WTC11 (cell line): ENCODE data around the gene KCND3.

ENCODE experiments used
- JAZF1 ChIP-seq: fragments of 250-450 bp; sonication (Bioruptor Pico); IDR thresholded peaks from 2 replicates; pipeline ENCODE4 v1.9.0; 2021; ENCODE audit warnings: moderate library complexity, mild to moderate bottlenecking, inconsistent platforms
- NFYB ChIP-seq: sonication (generic); formaldehyde crosslinking; conservative IDR thresholded peaks from 2 replicates; pipeline ENCODE4 v1.8.0; 2022; ENCODE audit warnings: low read depth, missing genetic modification reagents
- TF ChIP-seq, protein P1 (sequence below): sonication (generic); formaldehyde crosslinking; IDR thresholded peaks from 2 replicates; pipeline ENCODE4 v1.8.1; 2023; ENCODE audit warnings: mild to moderate bottlenecking, missing genetic modification reagents
- TF ChIP-seq, protein P2 (sequence below): fragments of 200-600 bp; IDR thresholded peaks from 2 replicates; pipeline ENCODE4 v1.8.0; 2022; ENCODE audit warnings: antibody characterized with exemption
- TF ChIP-seq, protein P3 (sequence below): sonication (generic); formaldehyde crosslinking; IDR thresholded peaks from 2 replicates; pipeline ENCODE4 v1.8.0; 2022; ENCODE audit warnings: mild to moderate bottlenecking, missing genetic modification reagents
- TF ChIP-seq, protein P4 (sequence below): sonication (generic); formaldehyde crosslinking; IDR thresholded peaks from 2 replicates; pipeline ENCODE4 v1.8.1; 2023; ENCODE audit warnings: mild to moderate bottlenecking, missing genetic modification reagents, moderate library complexity
- TF ChIP-seq, protein P5 (sequence below): sonication (generic); formaldehyde crosslinking; IDR thresholded peaks from 2 replicates; pipeline ENCODE4 v1.8.1; 2022; ENCODE audit warnings: mild to moderate bottlenecking, moderate library complexity, missing genetic modification reagents
- TF ChIP-seq, protein P6 (sequence below): sonication (generic); formaldehyde crosslinking; IDR thresholded peaks from 2 replicates; pipeline ENCODE4 v1.8.1; 2023; ENCODE audit warnings: mild to moderate bottlenecking, moderate library complexity, missing genetic modification reagents
- TF ChIP-seq, protein P7 (sequence below): sonication (generic); formaldehyde crosslinking; IDR thresholded peaks from 2 replicates; pipeline ENCODE4 v1.8.0; 2022; ENCODE audit warnings: mild to moderate bottlenecking, missing genetic modification reagents

GRCh38 chr1:111907321-111907720, 82.1 kb downstream of the KCND3 start:
- TF ChIP-seq JAZF1 (CRISPR knock-in tag) (no peak), NFYB (CRISPR knock-in tag) (no peak)
- TF ChIP-seq, protein P1, sequence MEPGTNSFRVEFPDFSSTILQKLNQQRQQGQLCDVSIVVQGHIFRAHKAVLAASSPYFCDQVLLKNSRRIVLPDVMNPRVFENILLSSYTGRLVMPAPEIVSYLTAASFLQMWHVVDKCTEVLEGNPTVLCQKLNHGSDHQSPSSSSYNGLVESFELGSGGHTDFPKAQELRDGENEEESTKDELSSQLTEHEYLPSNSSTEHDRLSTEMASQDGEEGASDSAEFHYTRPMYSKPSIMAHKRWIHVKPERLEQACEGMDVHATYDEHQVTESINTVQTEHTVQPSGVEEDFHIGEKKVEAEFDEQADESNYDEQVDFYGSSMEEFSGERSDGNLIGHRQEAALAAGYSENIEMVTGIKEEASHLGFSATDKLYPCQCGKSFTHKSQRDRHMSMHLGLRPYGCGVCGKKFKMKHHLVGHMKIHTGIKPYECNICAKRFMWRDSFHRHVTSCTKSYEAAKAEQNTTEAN (CRISPR knock-in tag) = no peak
- TF ChIP-seq, protein P2, sequence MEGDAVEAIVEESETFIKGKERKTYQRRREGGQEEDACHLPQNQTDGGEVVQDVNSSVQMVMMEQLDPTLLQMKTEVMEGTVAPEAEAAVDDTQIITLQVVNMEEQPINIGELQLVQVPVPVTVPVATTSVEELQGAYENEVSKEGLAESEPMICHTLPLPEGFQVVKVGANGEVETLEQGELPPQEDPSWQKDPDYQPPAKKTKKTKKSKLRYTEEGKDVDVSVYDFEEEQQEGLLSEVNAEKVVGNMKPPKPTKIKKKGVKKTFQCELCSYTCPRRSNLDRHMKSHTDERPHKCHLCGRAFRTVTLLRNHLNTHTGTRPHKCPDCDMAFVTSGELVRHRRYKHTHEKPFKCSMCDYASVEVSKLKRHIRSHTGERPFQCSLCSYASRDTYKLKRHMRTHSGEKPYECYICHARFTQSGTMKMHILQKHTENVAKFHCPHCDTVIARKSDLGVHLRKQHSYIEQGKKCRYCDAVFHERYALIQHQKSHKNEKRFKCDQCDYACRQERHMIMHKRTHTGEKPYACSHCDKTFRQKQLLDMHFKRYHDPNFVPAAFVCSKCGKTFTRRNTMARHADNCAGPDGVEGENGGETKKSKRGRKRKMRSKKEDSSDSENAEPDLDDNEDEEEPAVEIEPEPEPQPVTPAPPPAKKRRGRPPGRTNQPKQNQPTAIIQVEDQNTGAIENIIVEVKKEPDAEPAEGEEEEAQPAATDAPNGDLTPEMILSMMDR = no peak
- TF ChIP-seq, protein P3, sequence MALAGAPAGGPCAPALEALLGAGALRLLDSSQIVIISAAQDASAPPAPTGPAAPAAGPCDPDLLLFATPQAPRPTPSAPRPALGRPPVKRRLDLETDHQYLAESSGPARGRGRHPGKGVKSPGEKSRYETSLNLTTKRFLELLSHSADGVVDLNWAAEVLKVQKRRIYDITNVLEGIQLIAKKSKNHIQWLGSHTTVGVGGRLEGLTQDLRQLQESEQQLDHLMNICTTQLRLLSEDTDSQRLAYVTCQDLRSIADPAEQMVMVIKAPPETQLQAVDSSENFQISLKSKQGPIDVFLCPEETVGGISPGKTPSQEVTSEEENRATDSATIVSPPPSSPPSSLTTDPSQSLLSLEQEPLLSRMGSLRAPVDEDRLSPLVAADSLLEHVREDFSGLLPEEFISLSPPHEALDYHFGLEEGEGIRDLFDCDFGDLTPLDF (CRISPR knock-in tag) = no peak
- TF ChIP-seq, protein P4, sequence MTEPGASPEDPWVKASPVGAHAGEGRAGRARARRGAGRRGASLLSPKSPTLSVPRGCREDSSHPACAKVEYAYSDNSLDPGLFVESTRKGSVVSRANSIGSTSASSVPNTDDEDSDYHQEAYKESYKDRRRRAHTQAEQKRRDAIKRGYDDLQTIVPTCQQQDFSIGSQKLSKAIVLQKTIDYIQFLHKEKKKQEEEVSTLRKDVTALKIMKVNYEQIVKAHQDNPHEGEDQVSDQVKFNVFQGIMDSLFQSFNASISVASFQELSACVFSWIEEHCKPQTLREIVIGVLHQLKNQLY (CRISPR knock-in tag) = no peak
- TF ChIP-seq, protein P5, sequence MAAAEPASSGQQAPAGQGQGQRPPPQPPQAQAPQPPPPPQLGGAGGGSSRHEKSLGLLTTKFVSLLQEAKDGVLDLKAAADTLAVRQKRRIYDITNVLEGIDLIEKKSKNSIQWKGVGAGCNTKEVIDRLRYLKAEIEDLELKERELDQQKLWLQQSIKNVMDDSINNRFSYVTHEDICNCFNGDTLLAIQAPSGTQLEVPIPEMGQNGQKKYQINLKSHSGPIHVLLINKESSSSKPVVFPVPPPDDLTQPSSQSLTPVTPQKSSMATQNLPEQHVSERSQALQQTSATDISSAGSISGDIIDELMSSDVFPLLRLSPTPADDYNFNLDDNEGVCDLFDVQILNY = no peak
- TF ChIP-seq, protein P6, sequence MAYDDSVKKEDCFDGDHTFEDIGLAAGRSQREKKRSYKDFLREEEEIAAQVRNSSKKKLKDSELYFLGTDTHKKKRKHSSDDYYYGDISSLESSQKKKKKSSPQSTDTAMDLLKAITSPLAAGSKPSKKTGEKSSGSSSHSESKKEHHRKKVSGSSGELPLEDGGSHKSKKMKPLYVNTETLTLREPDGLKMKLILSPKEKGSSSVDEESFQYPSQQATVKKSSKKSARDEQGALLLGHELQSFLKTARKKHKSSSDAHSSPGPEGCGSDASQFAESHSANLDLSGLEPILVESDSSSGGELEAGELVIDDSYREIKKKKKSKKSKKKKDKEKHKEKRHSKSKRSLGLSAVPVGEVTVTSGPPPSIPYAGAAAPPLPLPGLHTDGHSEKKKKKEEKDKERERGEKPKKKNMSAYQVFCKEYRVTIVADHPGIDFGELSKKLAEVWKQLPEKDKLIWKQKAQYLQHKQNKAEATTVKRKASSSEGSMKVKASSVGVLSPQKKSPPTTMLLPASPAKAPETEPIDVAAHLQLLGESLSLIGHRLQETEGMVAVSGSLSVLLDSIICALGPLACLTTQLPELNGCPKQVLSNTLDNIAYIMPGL = no peak
- TF ChIP-seq, protein P7, sequence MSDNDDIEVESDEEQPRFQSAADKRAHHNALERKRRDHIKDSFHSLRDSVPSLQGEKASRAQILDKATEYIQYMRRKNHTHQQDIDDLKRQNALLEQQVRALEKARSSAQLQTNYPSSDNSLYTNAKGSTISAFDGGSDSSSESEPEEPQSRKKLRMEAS (CRISPR knock-in tag) = no peak
